Measurements from ENCODE around the gene ZYX. TPM values are rescaled to one million over a fixed set of nuclear protein-coding genes. Genes with fewer than 3 reads are reported as not detected.

ZYX gene
- polyA plus RNA-seq, 2 of the 4 experiments (the other 2 are of a cell fraction) = 13.3 to 109 TPM

DNA sequence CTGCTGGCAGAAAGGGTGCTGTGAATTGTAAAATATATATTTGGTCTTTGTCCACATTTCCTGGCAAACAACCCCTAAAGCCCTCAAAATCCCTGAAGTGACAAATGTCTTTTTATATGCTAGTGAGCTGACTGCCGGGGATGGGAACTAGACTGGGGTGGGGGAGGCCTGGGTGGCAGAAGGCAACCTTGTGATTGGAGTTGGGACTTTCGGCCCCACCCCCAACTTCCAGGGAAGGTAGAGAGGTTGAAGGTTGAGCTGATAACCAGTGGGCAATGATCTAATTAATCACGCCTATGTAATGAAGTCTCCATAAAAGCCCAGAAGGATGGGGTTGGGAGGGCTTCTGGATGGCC, 24.8 kb downstream of the ZYX start:
- Histone ChIP-seq H3K27ac (no peak overlapping the region), H3K4me1 (peaks cover 7% of the 10 kb centered on the region; the same call in 2 of the 3 replicates), H3K9me3 (no peaks in the 10 kb centered on the region), H3K4me2 (no peak overlapping the region), H3K4me3 (no peak overlapping the region)
- TF ChIP-seq EP300 (IDR thresholded peaks at IDR 0.05) (no peak), TP53 (CRISPR knock-in tag; IDR thresholded peaks at IDR 0.05) (no peak), HOXA7 (CRISPR knock-in tag; IDR thresholded peaks at IDR 0.05) (no peak), KDM5A (IDR thresholded peaks at IDR 0.05) (no peak), HOXB13 (CRISPR knock-in tag; IDR thresholded peaks at IDR 0.05; ENCODE audit: low read depth) (no peak), KDM1A (IDR thresholded peaks at IDR 0.05; ENCODE audit: low read depth) (no peak), CHD2 (IDR thresholded peaks at IDR 0.05; ENCODE audit: low read length, partially characterized antibody) (no peak)
- TF ChIP-seq, protein P1, sequence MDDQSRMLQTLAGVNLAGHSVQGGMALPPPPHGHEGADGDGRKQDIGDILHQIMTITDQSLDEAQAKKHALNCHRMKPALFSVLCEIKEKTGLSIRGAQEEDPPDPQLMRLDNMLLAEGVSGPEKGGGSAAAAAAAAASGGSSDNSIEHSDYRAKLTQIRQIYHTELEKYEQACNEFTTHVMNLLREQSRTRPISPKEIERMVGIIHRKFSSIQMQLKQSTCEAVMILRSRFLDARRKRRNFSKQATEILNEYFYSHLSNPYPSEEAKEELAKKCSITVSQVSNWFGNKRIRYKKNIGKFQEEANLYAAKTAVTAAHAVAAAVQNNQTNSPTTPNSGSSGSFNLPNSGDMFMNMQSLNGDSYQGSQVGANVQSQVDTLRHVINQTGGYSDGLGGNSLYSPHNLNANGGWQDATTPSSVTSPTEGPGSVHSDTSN (IDR thresholded peaks at IDR 0.05) = no peak
- DNase-seq (ENCODE audit: low read depth in 1 of 2, low spot score in 1 of 2) (no peak), ATAC-seq (no peak), FAIRE-seq (no peak)
- POLR2A ChIA-PET = no interaction called here
- 39% methylated on average over 3 of the region's 3 CpGs for WGBS (ENCODE audit: missing lambda C conversion rate)
- CTCF ChIA-PET = interaction anchor here (1.1 to 5.9 kb wide), 5 partner anchors 9 to 165 kb away, joined by 3 to 46 read pairs (median 5); no protein-coding TSS in a partner anchor

DNA sequence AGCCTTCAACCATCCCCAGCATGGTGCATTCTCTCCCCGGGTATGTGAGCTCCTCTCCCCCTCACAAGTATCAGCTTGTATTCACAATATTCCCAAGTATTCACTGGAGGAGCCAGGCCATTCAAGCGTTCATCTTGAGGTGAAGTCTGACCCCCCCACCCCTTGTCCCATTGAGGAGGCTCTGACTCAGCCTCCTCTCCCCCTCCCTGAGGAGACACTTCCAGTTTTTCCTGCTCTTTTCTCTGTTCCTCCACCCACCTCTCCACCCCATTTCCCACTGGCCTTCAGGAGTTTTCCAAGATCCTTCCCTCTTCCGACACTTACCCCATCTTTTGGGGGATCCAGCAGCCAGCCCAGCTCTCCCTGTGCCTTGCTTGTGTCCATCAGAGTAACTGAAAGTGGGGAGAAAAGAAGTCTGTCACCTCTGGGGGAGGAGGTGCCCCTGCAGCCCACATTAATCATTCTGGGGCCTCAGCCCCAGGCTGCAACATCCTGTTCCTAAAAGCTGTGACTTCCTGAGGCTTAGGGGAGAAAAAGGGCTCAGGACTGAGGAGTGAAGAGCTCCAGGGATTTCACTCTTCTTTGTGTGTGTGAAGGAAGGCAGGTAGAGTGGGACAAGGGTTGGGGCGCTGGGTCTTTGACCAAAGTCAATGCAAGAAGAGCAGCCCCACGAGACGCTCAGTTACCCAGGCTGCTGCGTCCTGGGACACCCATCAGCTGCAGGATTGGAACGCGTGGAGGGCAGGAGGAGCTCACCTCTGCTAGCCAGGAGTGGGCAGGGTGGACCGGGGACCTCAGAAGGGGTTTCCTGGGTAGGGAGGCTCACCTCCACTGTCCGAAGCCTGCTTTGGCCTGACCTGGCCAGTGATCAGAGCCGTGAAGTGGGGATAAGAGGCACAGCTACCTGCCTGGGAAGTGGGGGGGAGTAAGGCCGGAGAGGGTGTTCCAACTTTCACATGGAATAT, 26.4 kb downstream of the ZYX start:
- Histone ChIP-seq H3K4me3 (no peak overlapping the region), H3K4me2 (no peak overlapping the region), H3K9me3 (no peaks in the 10 kb centered on the region), H3K4me1 (peaks cover 7% of the 10 kb centered on the region; the same call in 2 of the 3 replicates), H3K27ac (no peak overlapping the region)
- TF ChIP-seq RFX5 (IDR thresholded peaks at IDR 0.05) (no peak), RNF2 (IDR thresholded peaks at IDR 0.05; ENCODE audit: borderline replicate concordance, low read depth) (no peak), HOXB13 (CRISPR knock-in tag; IDR thresholded peaks at IDR 0.05; ENCODE audit: low read depth) (no peak), GATA3 (IDR thresholded peaks at IDR 0.05; ENCODE audit: borderline replicate concordance) (no peak), MYC (IDR thresholded peaks at IDR 0.05; ENCODE audit: borderline replicate concordance, low read length) (no peak), SREBF2 (IDR thresholded peaks at IDR 0.05) (no peak), ZNF302 (CRISPR knock-in tag; IDR thresholded peaks at IDR 0.05) (no peak), HOXA7 (CRISPR knock-in tag; IDR thresholded peaks at IDR 0.05) (no peak), HOXB5 (CRISPR knock-in tag; IDR thresholded peaks at IDR 0.05) (no peak), ZFP36 (IDR thresholded peaks at IDR 0.05; ENCODE audit: borderline replicate concordance, partially characterized antibody) (no peak), CBX2 (IDR thresholded peaks at IDR 0.05; ENCODE audit: borderline replicate concordance, low read depth) (no peak), CBX8 (IDR thresholded peaks at IDR 0.05) (no peak), HEYL (CRISPR knock-in tag; IDR thresholded peaks at IDR 0.05) (no peak), CHD2 (IDR thresholded peaks at IDR 0.05; ENCODE audit: low read length, partially characterized antibody) (no peak)
- TF ChIP-seq, protein P2, sequence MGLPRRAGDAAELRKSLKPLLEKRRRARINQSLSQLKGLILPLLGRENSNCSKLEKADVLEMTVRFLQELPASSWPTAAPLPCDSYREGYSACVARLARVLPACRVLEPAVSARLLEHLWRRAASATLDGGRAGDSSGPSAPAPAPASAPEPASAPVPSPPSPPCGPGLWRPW (IDR thresholded peaks at IDR 0.05) = no peak
- TF ChIP-seq, protein P3, sequence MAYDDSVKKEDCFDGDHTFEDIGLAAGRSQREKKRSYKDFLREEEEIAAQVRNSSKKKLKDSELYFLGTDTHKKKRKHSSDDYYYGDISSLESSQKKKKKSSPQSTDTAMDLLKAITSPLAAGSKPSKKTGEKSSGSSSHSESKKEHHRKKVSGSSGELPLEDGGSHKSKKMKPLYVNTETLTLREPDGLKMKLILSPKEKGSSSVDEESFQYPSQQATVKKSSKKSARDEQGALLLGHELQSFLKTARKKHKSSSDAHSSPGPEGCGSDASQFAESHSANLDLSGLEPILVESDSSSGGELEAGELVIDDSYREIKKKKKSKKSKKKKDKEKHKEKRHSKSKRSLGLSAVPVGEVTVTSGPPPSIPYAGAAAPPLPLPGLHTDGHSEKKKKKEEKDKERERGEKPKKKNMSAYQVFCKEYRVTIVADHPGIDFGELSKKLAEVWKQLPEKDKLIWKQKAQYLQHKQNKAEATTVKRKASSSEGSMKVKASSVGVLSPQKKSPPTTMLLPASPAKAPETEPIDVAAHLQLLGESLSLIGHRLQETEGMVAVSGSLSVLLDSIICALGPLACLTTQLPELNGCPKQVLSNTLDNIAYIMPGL (CRISPR knock-in tag; IDR thresholded peaks at IDR 0.05; ENCODE audit: borderline replicate concordance) = no peak
- TF ChIP-seq, protein P4, sequence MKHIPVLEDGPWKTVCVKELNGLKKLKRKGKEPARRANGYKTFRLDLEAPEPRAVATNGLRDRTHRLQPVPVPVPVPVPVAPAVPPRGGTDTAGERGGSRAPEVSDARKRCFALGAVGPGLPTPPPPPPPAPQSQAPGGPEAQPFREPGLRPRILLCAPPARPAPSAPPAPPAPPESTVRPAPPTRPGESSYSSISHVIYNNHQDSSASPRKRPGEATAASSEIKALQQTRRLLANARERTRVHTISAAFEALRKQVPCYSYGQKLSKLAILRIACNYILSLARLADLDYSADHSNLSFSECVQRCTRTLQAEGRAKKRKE (CRISPR knock-in tag; IDR thresholded peaks at IDR 0.05; ENCODE audit: low read depth) = no peak
- CTCF ChIA-PET = interaction anchor here (0.8 to 5.9 kb wide), 11 partner anchors 9 to 102 kb away, joined by 3 to 46 read pairs (median 5); no protein-coding TSS in a partner anchor
- POLR2A ChIA-PET = no interaction called here
- ATAC-seq (peak; percentile 30 to 49; a peak in 4 of 6 replicates), DNase-seq (ENCODE audit: low read depth in 1 of 2, low spot score in 1 of 2) (no peak), FAIRE-seq (no peak)
- 73% methylated on average over 13 of the region's 13 CpGs for WGBS (ENCODE audit: missing lambda C conversion rate)
